HG02970 (cell line): ENCODE data around the gene STPG4.
"Not testable (repeated sequence)": the region's sequence is repeated elsewhere in the genome, so short reads cannot be mapped to it uniquely, and the experiment has no call there.

Source experiments
- ATAC-seq: cut with Tn5 transposase; IDR thresholded peaks from one replicate; pipeline ENCODE4 v1.9.1; 2021; ENCODE audit warnings: mild to moderate bottlenecking, moderate library complexity, moderate number of reproducible peaks; ENCODE audit not compliant: unreplicated experiment, low FRiP score

Gene STPG4, protein sequence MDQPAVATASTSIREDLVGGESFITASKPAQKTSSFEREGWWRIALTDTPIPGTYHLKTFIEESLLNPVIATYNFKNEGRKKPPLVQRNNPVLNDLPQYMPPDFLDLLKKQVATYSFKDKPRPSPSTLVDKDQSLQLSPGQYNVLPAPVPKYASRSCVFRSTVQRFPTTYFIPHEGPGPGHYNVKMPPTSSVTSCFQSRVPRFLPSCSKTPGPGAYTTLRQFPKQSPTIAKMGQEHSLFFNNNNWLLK

DNA sequence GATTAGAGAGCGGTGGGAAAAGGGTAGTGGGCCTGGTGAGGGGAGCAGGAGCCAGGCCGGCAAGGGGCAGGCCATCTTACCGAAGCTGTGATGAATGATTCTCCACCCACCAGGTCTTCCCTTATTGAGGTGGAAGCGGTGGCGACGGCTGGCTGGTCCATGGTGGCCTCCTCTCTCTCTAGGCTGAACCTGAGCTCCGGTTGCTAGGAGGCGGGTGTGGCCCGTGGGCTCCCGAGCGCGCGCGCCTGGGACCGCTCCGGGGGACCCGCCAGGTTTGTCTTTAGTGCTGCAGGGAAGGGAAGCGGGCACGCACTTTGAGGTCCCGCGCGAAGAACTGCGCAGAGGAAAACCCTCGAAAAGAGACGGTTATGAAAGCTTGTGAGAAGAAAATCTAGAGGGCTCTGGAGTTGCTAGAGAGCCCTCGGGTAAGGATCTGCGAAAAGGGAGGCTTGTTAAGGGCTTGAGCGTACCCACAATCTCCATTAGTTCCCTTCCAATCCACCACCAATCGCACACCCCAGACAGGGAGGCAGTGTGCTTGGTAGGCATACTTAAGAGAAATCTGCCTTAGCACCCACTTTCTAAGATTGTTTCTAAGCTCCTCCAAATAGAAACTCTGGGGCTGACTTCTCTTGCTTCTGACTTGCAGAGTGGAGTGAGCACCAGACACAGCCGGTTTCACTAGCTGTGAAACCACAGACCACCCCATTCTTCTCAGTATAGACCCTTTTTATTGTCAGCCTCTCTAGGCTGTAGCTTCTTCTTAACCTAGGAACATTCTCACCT, at the start of gene STPG4:
Gene STPG4 (minus strand): TSS at position 218 of the 786 bp plus-strand sequence. CDS start 57 bp downstream, at position 161.
- ATAC-seq = no peak

DNA sequence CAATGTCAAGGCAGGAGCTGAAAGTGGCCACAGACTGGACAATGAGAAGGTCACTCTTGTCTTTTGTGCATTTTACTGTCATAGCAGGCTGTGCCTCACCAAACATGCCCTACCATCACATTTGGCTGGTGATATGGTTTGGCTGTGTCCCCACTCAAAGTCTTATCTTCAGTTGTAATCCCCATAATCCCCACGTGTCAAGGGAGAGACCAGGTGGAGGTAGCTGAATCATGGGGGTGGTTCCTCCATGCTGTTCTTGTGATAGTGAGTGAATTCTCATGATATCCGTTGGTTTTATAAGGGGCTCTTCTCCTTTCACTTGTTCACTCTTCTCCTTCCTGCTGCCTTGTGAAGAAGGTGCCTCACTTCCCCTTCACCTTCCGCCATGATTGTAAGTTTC, 49.6 kb upstream of the STPG4 start:
- no peak for ATAC-seq

DNA sequence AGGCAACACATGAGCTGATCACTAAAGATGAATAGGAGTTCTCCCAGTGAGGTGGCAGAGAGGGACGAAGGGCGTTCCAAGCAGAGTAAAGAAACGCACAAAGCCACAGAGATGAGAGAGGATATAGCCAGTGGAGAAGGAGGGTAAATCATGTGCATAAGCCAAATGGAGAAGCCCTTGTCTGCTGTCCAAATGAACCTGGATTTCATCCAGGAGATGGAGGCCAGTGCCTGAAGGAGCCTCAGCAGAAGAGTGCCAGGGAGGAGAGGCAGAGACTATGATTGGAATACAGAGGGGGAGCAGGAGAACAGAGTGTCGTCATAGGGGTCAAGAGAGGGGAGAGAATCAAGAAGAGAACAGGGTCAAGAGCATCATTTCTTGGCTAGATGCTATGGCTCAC, 48.9 kb upstream of the STPG4 start:
- ATAC-seq = no peak

DNA sequence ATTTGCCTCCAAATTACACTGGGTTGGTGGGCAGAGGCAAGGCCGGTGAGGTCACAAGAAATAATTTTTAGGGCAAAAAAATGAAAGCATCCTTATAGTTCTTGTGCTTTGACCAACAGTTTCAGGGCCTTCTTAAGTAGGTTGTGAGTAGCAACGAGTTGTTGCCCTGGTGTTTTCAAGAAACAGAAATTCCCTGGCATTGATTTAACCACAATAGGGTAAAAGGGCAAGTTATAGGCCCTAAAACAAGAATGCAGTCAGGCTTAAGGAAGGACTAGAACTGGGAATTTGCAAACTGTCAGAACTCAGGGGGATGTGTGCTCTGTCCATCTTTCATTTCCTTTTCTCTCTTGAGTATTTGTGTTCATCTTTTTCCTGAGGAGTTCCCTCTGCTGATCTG, 46.1 kb upstream of the STPG4 start:
- no peak for ATAC-seq

DNA sequence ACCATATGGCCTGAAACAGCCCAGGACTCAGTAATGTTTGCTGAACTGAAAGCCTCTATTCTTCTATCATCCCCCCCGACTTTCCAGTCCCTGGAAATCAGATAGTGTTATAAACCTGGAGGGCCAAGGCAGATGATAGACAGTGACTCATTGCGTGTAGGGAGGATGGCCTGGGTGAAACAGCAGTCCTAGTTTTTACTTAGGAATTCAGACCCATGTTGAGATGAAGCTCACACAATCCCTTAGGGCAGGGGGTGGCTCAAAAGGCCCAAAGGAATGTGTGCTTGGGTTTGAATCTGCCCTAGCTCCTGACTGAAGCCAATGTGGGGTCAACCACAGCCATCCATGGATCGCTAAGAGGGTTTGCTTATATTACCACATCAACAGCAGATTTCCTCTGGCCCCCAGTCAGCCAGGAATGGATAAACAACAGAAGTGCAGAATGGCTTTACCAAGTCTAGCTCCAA, 43.9 kb upstream of the STPG4 start:
- ATAC-seq = no peak

DNA sequence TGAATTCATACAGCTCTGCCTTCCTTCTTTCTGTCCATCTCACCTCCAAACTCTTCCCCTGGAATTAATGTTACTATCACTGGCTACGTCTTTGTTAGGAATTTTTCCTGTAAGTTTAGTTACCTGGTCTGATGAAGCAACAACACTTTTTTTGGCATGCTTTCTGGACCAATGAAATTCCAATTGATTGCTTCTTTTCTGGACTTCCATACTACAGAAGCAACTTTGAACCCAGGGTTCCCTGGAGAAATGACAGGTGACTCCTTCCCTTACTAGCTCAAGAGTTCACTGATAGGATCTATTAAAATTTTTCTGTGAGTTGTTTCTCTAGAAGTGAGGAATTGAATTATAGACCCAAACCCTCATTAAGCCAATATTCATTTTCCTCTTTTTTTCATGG, 41.4 kb upstream of the STPG4 start:
- ATAC-seq = no peak

DNA sequence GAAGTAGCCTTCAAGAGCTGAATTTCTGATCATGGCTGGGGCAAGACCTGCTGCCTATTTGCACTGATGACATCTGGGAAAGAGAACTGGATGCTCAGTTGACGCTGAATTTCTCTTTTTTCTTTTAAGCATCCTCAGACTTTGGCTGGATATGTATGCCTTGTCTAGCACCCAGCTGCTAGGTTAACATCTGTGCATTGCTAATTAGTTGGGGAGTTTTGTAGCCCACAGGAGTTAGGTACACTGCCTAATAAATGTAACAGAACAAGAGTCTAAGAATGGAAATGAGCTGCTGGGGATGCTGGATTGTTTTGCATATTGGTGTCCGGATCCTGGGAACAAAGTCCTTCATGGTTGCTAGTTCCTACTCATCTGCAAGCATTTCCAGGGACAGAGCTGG, 40.9 kb upstream of the STPG4 start:
- no peak for ATAC-seq

DNA sequence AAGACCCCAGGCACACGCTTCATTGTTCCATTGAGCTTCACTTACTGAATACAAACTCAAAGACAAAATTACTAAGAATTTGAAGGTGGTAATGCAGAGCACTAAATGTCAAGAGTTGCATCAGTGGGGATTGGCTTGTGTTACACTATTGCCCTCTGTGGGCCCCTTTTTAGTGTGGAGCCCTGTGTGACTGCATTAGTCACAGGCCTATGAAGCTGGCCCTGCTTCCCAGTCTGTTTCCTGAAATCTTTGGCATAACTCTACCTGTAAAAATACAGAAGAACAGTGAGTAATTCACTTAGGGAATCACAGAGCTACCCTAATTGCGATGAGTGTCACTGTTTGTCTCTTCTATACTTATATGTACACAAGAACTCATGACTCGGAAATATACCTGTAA, 40.0 kb upstream of the STPG4 start:
- ATAC-seq = no peak

DNA sequence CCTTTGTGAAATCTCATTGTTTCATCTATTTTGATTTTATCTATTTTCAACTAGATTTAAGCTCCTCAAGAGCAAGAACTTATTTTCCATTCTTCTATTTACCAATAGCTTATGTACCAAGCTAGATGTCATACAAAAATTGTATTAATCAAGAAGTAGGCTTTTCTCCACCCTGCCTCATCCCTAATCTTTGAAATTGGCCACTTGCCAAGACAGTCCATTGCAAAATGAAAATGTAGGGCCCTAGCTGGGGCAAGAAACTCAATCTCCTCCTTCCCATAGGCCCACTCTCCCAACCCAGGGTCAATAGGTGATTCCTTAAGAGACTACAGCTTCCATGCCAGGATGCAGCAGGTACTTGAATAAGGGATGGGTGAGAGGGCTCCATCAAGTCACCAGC, 39.3 kb upstream of the STPG4 start:
- ATAC-seq = no peak

DNA sequence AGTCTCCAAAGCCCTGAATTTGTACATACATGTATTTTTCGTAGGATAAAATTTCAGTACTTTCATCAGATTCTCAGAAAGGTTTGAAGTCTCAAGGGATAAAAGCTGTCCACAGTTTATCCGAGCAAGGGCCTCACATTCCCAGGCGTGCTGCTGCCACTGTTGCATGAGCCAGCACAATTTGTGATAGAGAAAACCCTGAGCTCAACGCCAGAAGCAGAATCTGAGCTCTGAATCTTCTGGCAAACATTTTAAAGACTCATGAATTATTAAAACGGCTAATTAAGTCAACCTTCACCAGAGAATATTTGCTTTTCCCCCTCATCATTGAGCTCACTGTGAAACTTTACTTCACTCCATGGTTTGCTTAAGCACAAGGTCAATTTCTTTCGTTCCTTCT, 38.5 kb upstream of the STPG4 start:
- no peak for ATAC-seq

DNA sequence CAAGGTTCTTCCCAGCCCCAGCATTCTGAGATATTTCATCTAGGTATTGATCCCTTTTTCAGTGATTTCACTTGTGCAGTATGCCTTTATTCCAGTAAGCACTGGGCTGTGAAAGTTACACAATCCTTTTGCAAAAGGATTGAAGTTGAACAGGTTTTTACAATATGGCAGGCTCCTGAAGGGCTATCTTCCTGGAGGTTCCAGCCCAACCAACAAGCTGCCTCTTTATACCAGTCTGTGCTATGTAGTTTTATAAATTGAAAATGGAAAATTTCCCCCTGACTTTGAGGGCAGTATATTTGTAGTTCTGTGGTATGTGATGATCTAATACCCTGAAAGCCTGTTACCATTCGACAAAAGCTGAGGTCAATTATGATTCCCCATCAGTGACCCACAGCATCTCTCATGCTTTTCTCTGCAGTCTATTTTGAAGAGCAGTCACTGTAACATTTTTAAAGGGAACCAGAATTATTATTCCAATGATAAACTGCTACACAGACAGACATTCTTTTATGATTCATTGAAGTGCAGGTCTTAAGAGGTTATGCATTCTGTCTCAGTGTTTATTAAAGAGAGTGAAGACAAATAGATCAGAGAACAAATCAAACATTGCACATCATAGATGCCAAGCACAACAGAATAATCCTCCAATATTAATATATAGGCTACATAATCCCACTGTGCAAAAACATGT, 35.2 kb upstream of the STPG4 start:
- ATAC-seq = no peak

DNA sequence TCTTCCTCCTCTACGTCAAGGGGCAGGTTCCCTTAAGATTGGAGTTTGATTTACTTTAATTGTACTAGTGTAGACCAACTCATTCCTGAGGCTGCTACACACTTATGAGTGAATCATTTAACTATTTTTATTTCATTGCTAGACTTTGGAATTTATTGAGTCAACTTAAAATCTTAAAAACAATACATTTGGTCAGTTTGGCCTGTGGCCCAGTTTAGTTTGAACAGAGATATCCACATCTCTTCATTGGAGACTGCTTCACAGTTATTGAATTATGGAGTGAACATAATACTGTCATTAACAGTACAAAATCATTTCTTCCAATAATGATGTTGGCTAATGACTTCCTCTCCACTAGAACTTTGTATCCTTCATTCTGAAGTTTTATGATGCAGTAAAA, 34.5 kb upstream of the STPG4 start:
- no peak for ATAC-seq

DNA sequence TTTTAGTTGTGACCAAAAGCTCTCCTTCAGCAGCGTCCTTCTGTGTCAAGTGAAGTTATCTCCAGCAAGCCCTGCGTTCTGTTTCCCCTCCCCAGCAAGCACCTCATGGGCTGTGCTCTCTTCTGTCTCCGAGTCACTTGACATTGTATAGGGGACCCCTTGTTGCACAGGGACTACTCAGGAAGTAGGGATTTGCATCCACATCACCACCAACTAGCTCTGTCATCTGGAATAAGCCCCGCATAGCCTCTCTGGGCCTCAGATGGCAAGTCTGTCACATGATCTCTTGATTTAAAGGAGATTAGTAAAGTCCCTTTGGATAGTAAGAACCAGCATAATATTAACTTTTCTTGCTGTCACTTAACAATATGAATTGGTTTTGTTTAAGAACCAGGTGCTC, 32.0 kb upstream of the STPG4 start:
- ATAC-seq = no peak

DNA sequence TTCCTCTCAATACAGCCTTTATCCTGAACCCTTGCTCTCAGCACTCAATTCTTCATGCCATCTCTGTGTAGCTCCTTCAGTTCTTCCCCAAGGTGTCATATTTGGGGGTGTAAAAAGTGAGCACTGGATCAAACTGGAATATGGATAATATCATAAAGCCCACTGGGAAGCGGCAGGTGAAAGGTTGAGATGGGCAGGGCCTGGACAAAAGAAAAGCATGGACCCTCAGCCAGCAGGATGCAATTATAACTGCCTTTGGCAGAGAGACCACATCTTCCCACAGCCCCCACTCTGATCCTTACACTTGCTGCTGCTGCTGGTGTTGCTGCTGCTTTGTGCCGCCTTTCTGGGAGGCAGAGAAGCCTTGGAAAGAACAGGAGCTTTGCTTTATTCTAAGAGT, 31.2 kb upstream of the STPG4 start:
- ATAC-seq = no peak

DNA sequence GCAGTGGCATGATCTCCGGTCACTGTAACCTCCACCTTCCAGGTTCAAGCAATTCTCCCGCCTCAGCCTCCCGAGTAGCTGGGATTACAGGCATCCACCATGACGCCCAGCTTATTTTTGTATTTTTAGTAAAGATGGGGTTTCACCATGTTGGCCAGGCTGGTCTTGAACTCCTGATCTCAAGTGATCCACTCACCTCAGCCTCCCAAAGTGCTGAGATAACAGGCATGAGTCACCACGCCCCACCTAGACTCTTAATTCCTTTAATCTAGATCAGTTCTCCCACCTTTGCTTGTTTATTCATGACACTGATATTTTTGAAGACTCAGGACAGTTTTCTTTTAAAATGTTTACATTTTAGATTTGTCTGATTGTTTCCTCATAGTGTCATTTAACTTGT, 30.0 kb upstream of the STPG4 start:
- ATAC-seq = not testable (repeated sequence)

DNA sequence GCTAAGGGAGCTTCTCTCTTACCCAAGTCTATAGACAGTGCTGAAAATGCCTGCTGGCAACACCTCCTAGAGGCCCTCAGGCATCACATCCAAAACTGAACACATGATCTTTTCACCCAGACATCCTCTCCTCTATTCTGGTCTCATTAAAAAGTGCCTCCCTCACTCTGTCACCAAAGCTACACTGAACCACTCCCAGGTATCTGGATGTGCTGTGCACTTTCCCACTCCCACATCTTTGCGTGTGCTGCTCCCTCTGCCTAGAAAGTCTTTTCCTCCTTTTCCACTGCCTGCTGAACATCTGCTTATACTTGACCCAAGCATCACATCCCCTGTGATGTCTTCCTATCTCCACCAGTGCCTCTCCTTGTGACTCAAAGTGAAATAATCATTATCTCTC, 26.1 kb upstream of the STPG4 start:
- no peak for ATAC-seq

DNA sequence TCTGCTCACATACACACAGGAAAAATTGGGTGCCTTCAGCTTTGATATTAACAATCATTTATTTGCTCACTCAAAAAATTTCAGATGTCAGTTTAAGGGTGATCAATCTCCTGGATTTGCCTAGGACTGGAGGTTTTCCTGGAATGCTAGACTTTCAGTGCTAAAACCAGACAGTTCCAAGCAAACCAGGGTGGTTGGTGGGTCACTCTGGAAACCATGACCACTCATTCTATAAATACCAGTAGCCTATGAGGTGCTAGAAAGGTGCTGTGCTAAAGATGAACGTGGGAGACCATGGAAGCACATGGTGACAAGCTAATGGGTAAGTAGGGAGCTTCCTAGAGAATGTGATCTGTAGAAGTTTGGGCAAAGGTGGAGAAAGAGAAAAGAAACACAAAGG, 25.4 kb upstream of the STPG4 start:
- ATAC-seq = no peak

DNA sequence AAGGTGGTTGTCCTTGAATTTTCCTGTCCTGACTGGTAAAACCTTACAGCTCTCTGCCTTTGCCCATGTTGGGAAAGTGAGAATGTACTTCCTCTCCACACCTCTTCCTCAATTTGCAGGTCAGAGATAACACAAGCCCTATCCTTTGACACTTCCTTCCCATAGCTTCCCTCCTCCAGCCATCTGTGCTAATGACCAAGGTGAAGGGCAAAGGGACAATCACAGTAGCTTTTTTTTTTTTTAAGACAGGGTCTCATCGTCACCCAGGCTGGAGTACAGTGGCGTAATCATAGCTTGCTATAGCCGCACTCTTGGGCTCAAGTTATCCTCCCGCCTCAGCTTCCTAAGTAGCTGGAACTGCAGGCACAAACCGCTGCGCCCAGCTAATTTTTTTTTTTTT, 24.3 kb upstream of the STPG4 start:
- no peak for ATAC-seq

DNA sequence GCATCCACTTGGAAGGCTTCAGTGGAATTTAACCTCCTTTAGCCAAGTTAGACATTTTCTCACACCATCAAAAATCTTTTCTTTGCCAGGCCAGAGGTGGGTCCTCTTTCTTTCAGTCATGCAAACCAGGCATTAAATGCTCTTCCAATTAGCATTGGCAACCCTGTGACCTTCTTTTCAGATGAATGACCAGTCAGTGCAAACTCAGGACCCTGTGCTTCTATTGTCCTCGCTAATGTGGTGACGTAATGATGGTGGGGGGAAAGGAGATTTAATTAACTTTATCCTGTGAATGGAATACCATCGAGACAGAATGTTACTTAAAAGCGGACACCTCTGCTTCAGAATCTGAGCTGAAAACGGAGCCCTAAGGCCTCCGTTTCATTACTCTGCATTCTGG, 23.2 kb upstream of the STPG4 start:
- no peak for ATAC-seq

DNA sequence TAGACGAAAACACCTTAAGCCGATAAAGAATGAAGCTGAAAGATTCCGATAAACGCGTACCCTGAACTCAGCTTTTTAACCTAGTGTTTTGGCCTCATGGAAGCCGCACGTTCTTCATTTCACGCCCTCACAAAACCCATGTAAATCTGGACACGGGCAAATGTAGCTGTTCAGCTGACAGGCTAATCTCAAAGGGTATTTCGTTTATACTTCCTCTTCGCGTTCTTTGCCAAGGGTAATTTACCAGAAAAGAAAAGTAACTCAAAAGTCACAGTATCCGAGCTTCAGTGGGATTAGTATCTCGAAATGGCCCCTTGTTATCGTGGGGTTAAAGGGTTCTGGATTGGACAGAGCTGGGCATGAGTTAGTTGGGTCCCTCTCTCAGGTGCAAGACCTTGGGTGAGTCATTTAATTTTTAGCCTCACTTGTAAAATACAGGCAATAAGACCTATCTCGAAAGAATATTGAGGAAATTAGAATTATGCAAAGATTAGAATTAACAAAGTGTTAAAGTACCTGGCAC, 22.0 kb upstream of the STPG4 start:
- no peak for ATAC-seq

DNA sequence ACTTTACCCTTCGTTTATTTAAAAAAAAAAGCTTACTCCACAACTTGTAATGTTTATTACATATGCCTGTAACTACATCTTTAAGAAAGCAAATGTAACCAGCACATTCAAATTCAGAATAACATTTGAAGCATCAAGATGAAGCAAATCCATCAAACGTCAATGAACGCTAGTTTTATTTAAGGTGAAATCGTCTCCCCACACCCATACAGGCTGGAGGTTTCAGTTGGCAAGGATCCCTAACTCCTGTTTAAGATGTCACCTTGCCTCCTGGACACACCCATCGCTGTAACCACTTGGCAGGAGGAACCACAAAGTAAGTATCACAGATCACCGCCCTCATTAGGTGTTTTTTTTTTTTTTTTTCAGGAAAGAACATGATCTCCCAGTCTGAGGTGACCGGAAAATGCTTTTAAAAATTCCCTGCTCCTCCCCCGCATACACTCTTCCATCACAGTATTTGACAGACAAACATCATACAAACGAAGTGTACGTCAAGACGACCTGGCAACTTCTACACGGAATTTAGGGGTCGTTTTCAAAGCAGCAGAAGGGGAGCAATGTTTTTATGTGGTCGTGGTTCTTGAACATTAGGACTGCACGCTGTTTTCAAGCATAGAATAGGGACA, 19.7 kb upstream of the STPG4 start:
- ATAC-seq = no peak
